K562 (cell line): ENCODE measurements around the gene THG1L.

ENCODE experiments used
- HBP1 ChIP-seq: fragments of 450-650 bp; formaldehyde crosslinking; IDR thresholded peaks from 2 replicates; pipeline ENCODE4 v1.4.0; 2022; ENCODE audit warnings: missing genetic modification characterization
- HCFC1 ChIP-seq: IDR thresholded peaks from 2 replicates; pipeline ENCODE4 v1.6.1; 2012; ENCODE audit warnings: low read depth, low read length, improper control_type of control experiment
- MAFK ChIP-seq: IDR thresholded peaks from 2 replicates; pipeline ENCODE4 v1.6.1; 2011; ENCODE audit warnings: low read length, improper control_type of control experiment
- MAX ChIP-seq: sonication (generic); formaldehyde crosslinking; IDR thresholded peaks from 2 replicates; pipeline ENCODE4 v1.9.0; 2022; ENCODE audit warnings: mild to moderate bottlenecking, missing genetic modification reagents
- NFIC ChIP-seq: fragments of 450-650 bp; IDR thresholded peaks from 2 replicates; pipeline ENCODE4 v1.6.1; 2017; ENCODE audit warnings: mild to moderate bottlenecking, inconsistent platforms
- NR1H2 ChIP-seq: sonication (generic); formaldehyde crosslinking; IDR thresholded peaks from 2 replicates; pipeline ENCODE4 v1.4.0; 2020; ENCODE audit warnings: mild to moderate bottlenecking, missing genetic modification reagents
- NRF1 ChIP-seq, 2 experiments: fragments of 450-650 bp; IDR thresholded peaks in 1 of 2; conservative IDR thresholded peaks in 1 of 2; 2 replicates each; pipeline ENCODE4 v1.6.1; 2014; ENCODE audit warnings: mild to moderate bottlenecking in 2 of 2
- SNRNP70 ChIP-seq: fragments of 200-400 bp; formaldehyde crosslinking; optimal IDR thresholded peaks from 2 replicates; pipeline ENCODE3; 2017; ENCODE audit warnings: low read depth, low read length
- TSHZ1 ChIP-seq: fragments of 250-450 bp; sonication (Bioruptor Pico); IDR thresholded peaks from 2 replicates; pipeline ENCODE4 v1.4.0; 2020; ENCODE audit warnings: mild to moderate bottlenecking, moderate library complexity
- ZBTB12 ChIP-seq: fragments of 250-450 bp; sonication (Bioruptor Pico); IDR thresholded peaks from 2 replicates; pipeline ENCODE4 v1.4.0; 2020
- ZNF398 ChIP-seq: fragments of 250-450 bp; sonication (Bioruptor Pico); IDR thresholded peaks from 2 replicates; pipeline ENCODE4 v1.8.0; 2021; ENCODE audit warnings: moderate library complexity, mild to moderate bottlenecking, inconsistent platforms
- ZNF445 ChIP-seq: fragments of 250-450 bp; sonication (Bioruptor Pico); IDR thresholded peaks from 2 replicates; pipeline ENCODE4 v1.4.0; 2020; ENCODE audit warnings: low read depth, mild to moderate bottlenecking, moderate library complexity

DNA sequence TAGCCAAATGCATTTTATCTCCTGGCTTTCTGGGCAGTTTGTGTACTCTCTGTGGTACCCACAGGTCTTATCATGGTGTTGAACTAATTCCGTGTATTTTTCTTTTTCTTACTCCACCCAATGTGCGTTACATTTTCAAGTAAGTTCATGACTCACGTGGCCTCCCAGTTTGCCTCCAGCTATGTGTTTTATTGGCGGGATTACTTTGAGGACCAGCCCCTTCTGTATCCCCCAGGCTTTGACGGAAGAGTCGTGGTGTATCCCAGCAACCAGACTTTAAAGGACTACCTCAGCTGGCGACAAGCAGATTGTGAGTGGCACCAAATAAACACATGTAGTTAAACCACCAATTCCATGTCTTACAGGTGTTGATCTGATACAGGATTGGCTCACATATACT, 3.2 kb downstream of the THG1L start:
- TF ChIP-seq MAFK (no peak), ZNF398 (CRISPR knock-in tag) (no peak), NFIC (no peak), NRF1 (conservative IDR thresholded peaks at IDR 0.05 in 1 of 2, IDR thresholded peaks at IDR 0.05 in 1 of 2) (no peak), ZNF445 (CRISPR knock-in tag) (no peak), HCFC1 (no peak), NR1H2 (CRISPR knock-in tag) (no peak), ZBTB12 (CRISPR knock-in tag) (no peak), MAX (CRISPR knock-in tag) (no peak), TSHZ1 (CRISPR knock-in tag) (no peak), HBP1 (CRISPR knock-in tag) (no peak), SNRNP70 (no peak)
